Jurkat, Clone E6-1 (cell line): ENCODE measurements around the gene PVRIG. TPM values are rescaled to one million over a fixed set of nuclear protein-coding genes. Genes with fewer than 3 reads are reported as not detected.
"Not testable (repeated sequence)": the region's sequence is repeated elsewhere in the genome, so short reads cannot be mapped to it uniquely, and the experiment has no call there.

ENCODE experiments used
- DNase-seq: peaks from one replicate; pipeline ENCODE4 v3.0.0-alpha.2; 2011; ENCODE audit warnings: low read depth, low spot score
- H3K4me3 ChIP-seq: 2 replicates; pipeline ENCODE4 v1.5.1; 2011; ENCODE audit warnings: mild to moderate bottlenecking, low read length, control low read depth, moderate library complexity
- polyA plus RNA-seq: library from polyadenylated mRNA; unstranded; fragments of >200 nt; gene quantifications from one replicate; pipeline ENCODE4 v1.2.1, GENCODE V29; 2012; ENCODE audit warnings: missing spikeins; ENCODE audit not compliant: insufficient read length, insufficient read depth

PVRIG gene
- polyA plus RNA-seq, result 40.3 TPM

- DNase-seq, result not testable (repeated sequence)
- H3K4me3 ChIP-seq, result peak within 1 kb of the TSS; percentile 86
Measured at GRCh38 chr7:100219801-100220585, at the start of gene PVRIG. Gene PVRIG (plus strand): TSS chr7:100219949. CDS start chr7:100219971, 22 bp downstream.

- no peak for DNase-seq
- H3K4me3 ChIP-seq, result no peak overlapping the region
Measured at GRCh38 chr7:100170101-100170897, 49.5 kb upstream of the PVRIG start.

- no peak overlapping the region for H3K4me3 ChIP-seq
- no peak for DNase-seq
Measured at GRCh38 chr7:100171087-100171681, 48.6 kb upstream of the PVRIG start.

- DNase-seq, result no peak
- no peak overlapping the region for H3K4me3 ChIP-seq
Measured at GRCh38 chr7:100171840-100172239, 47.9 kb upstream of the PVRIG start.

GRCh38 chr7:100173806-100174495 lies 45.8 kb upstream of the PVRIG start:
- DNase-seq, result no peak
- H3K4me3 ChIP-seq, result no peak overlapping the region

GRCh38 chr7:100174582-100174981 lies 45.2 kb upstream of the PVRIG start:
- no peak for DNase-seq
- no peak overlapping the region for H3K4me3 ChIP-seq

GRCh38 chr7:100175296-100175935 lies 44.3 kb upstream of the PVRIG start:
- no peak overlapping the region for H3K4me3 ChIP-seq
- no peak for DNase-seq

- peak overlapping the region; percentile 75 for H3K4me3 ChIP-seq
- no peak for DNase-seq
Measured at GRCh38 chr7:100176096-100177044, 43.4 kb upstream of the PVRIG start.

- H3K4me3 ChIP-seq, result peak within 1 kb of the TSS; percentile 75
- DNase-seq, result peak; percentile 96
Measured at GRCh38 chr7:100177045-100178001, 42.4 kb upstream of the PVRIG start, which contains the start of the genes GPC2 and STAG3. Gene GPC2 (minus strand): TSS chr7:100177381. CDS start chr7:100177199, 182 bp downstream. Gene STAG3 (plus strand): TSS chr7:100177918. CDS start chr7:100180557, 2,639 bp downstream.

- not testable (repeated sequence) for DNase-seq
- H3K4me3 ChIP-seq, result peak overlapping the region; percentile 34
Measured at GRCh38 chr7:100180084-100180483, 39.7 kb upstream of the PVRIG start.

- not testable (repeated sequence) for H3K4me3 ChIP-seq, DNase-seq
Measured at GRCh38 chr7:100182616-100183015, 37.1 kb upstream of the PVRIG start.

GRCh38 chr7:100183090-100183489 lies 36.7 kb upstream of the PVRIG start:
- H3K4me3 ChIP-seq, DNase-seq: not testable (repeated sequence)

- no peak overlapping the region for H3K4me3 ChIP-seq
- no peak for DNase-seq
Measured at GRCh38 chr7:100185726-100186125, 34.0 kb upstream of the PVRIG start.

GRCh38 chr7:100189061-100189460 lies 30.7 kb upstream of the PVRIG start:
- no peak for DNase-seq
- no peak overlapping the region for H3K4me3 ChIP-seq

GRCh38 chr7:100190048-100190711 lies 29.6 kb upstream of the PVRIG start:
- H3K4me3 ChIP-seq, result no peak overlapping the region
- peak; percentile 69 for DNase-seq

GRCh38 chr7:100191775-100192174 lies 28.0 kb upstream of the PVRIG start:
- DNase-seq, result no peak
- no peak overlapping the region for H3K4me3 ChIP-seq
